ENCODE data around the gene IGIP. TPM values are rescaled to one million over a fixed set of nuclear protein-coding genes. Genes with fewer than 3 reads are reported as not detected.

IGIP gene
- 1 to 10 TPM; 2.2 to 4.0 (median 4.0) TPM for total RNA-seq
- total RNA-seq (2013), result 10.8 TPM

- H3K36me3 Mint-ChIP-seq, result no peaks in the 10 kb centered on the region
- no peaks in the 10 kb centered on the region for H3K27me3 Mint-ChIP-seq (ENCODE audit: low read depth in 2 of 2)
- Histone ChIP-seq H3K9me3 (ENCODE audit: control insufficient read depth, insufficient read depth, low read length) (no peaks in the 10 kb centered on the region), H3K4me1 (ENCODE audit: control insufficient read depth, insufficient read depth, low read length) (no peaks in the 10 kb centered on the region), H3K27me3 (ENCODE audit: control insufficient read depth, insufficient read depth, low read length) (no peaks in the 10 kb centered on the region), H3K27ac (ENCODE audit: low read length) (no peak within 1 kb of the TSS), H3K36me3 (ENCODE audit: control insufficient read depth, insufficient read depth, low read length) (no peaks in the 10 kb centered on the region), H3K4me3 (ENCODE audit: low read length) (no peak within 1 kb of the TSS)
- DNase-seq (no peak), ATAC-seq (no peak)
- H3K4me1 Mint-ChIP-seq, result peaks cover 15 to 20% of the 10 kb centered on the region in 2 donors
- WGBS (ENCODE audit: insufficient coverage), result no CpG with 5 or more reads among the region's 4 CpGs
- TF ChIP-seq, protein P1, sequence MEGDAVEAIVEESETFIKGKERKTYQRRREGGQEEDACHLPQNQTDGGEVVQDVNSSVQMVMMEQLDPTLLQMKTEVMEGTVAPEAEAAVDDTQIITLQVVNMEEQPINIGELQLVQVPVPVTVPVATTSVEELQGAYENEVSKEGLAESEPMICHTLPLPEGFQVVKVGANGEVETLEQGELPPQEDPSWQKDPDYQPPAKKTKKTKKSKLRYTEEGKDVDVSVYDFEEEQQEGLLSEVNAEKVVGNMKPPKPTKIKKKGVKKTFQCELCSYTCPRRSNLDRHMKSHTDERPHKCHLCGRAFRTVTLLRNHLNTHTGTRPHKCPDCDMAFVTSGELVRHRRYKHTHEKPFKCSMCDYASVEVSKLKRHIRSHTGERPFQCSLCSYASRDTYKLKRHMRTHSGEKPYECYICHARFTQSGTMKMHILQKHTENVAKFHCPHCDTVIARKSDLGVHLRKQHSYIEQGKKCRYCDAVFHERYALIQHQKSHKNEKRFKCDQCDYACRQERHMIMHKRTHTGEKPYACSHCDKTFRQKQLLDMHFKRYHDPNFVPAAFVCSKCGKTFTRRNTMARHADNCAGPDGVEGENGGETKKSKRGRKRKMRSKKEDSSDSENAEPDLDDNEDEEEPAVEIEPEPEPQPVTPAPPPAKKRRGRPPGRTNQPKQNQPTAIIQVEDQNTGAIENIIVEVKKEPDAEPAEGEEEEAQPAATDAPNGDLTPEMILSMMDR (IDR thresholded peaks at IDR 0.05), result no peak
- H3K9me3 Mint-ChIP-seq, result no peaks in the 10 kb centered on the region
- intact Hi-C loops (cut with micrococcal nuclease), result no loop called here
- H3K4me3 Mint-ChIP-seq, result no peak within 1 kb of the TSS
- no peak within 1 kb of the TSS for H3K27ac Mint-ChIP-seq
Observed at GRCh38 chr5:140125637-140126036, at the start of gene IGIP. Gene IGIP, plus strand, starts transcription at chr5:140125937. Its CDS starts 2,540 bp downstream, at chr5:140128477.

- Mint-ChIP-seq H3K9me3 (no peaks in the 10 kb centered on the region), H3K27me3 (ENCODE audit: low read depth in 2 of 2) (peaks cover 16 to 35% of the 10 kb centered on the region in 2 donors), H3K27ac (no peak overlapping the region), H3K36me3 (no peaks in the 10 kb centered on the region), H3K4me3 (no peak overlapping the region), H3K4me1 (no peaks in the 10 kb centered on the region)
- WGBS (ENCODE audit: insufficient coverage), result no CpG with 5 or more reads among the region's 1 CpG
- Histone ChIP-seq H3K36me3 (ENCODE audit: control insufficient read depth, insufficient read depth, low read length) (no peaks in the 10 kb centered on the region), H3K27me3 (ENCODE audit: control insufficient read depth, insufficient read depth, low read length) (peaks cover 9% of the 10 kb centered on the region), H3K4me3 (ENCODE audit: low read length) (no peak overlapping the region), H3K27ac (ENCODE audit: low read length) (no peak overlapping the region), H3K4me1 (ENCODE audit: control insufficient read depth, insufficient read depth, low read length) (no peaks in the 10 kb centered on the region), H3K9me3 (ENCODE audit: control insufficient read depth, insufficient read depth, low read length) (no peaks in the 10 kb centered on the region)
- TF ChIP-seq, protein P1 (IDR thresholded peaks at IDR 0.05), result no peak
- intact Hi-C loops (cut with micrococcal nuclease), result no loop called here
- DNase-seq (no peak), ATAC-seq (no peak)
Observed at GRCh38 chr5:140076142-140076541, 49.6 kb upstream of the IGIP start.

GRCh38 chr5:140076788-140077187 lies 48.9 kb upstream of the IGIP start:
- intact Hi-C loops (cut with micrococcal nuclease), result no loop called here
- 71% methylated on average over 1 of the region's 2 CpGs for WGBS (ENCODE audit: insufficient coverage)
- Histone ChIP-seq H3K36me3 (ENCODE audit: control insufficient read depth, insufficient read depth, low read length) (no peaks in the 10 kb centered on the region), H3K4me1 (ENCODE audit: control insufficient read depth, insufficient read depth, low read length) (no peaks in the 10 kb centered on the region), H3K27me3 (ENCODE audit: control insufficient read depth, insufficient read depth, low read length) (peaks cover 10% of the 10 kb centered on the region), H3K4me3 (ENCODE audit: low read length) (no peak overlapping the region), H3K27ac (ENCODE audit: low read length) (no peak overlapping the region), H3K9me3 (ENCODE audit: control insufficient read depth, insufficient read depth, low read length) (no peaks in the 10 kb centered on the region)
- TF ChIP-seq, protein P1 (IDR thresholded peaks at IDR 0.05), result no peak
- Mint-ChIP-seq H3K27ac (no peak overlapping the region), H3K36me3 (no peaks in the 10 kb centered on the region), H3K4me3 (no peak overlapping the region), H3K4me1 (no peaks in the 10 kb centered on the region), H3K27me3 (ENCODE audit: low read depth in 2 of 2) (peaks cover 13 to 35% of the 10 kb centered on the region in 2 donors), H3K9me3 (no peaks in the 10 kb centered on the region)
- DNase-seq (no peak), ATAC-seq (no peak)

- no peak for ATAC-seq
- no peak overlapping the region for H3K4me3 Mint-ChIP-seq
- H3K27ac ChIP-seq (ENCODE audit: low read length), result no peak overlapping the region
- DNase-seq, result no peak
- H3K36me3 ChIP-seq (ENCODE audit: control insufficient read depth, insufficient read depth, low read length), result no peaks in the 10 kb centered on the region
- TF ChIP-seq, protein P1 (IDR thresholded peaks at IDR 0.05), result no peak
- no peaks in the 10 kb centered on the region for H3K9me3 Mint-ChIP-seq
- no peak overlapping the region for H3K27ac Mint-ChIP-seq
- no peaks in the 10 kb centered on the region for H3K4me1 Mint-ChIP-seq
- peaks cover 10% of the 10 kb centered on the region for H3K27me3 ChIP-seq (ENCODE audit: control insufficient read depth, insufficient read depth, low read length)
- H3K36me3 Mint-ChIP-seq, result no peaks in the 10 kb centered on the region
- intact Hi-C loops (cut with micrococcal nuclease), result no loop called here
- H3K9me3 ChIP-seq (ENCODE audit: control insufficient read depth, insufficient read depth, low read length), result no peaks in the 10 kb centered on the region
- H3K4me3 ChIP-seq (ENCODE audit: low read length), result no peak overlapping the region
- H3K4me1 ChIP-seq (ENCODE audit: control insufficient read depth, insufficient read depth, low read length), result no peaks in the 10 kb centered on the region
- WGBS (ENCODE audit: insufficient coverage), result 84% methylated on average over 1 of the region's 1 CpG
- H3K27me3 Mint-ChIP-seq (ENCODE audit: low read depth in 2 of 2), result peaks cover 27 to 57% of the 10 kb centered on the region in 2 donors
Observed at GRCh38 chr5:140083120-140083519, 42.6 kb upstream of the IGIP start.
